Transverse colon (tissue), 3 donors: ENCODE measurements around the gene CD9.

Experiments used
- POLR2A ChIP-seq: fragments of 450-650 bp; IDR thresholded peaks from one replicate; pipeline ENCODE4 v1.6.1; 2016; ENCODE audit warnings: antibody characterized with exemption, mild to moderate bottlenecking, moderate library complexity
- TF ChIP-seq, protein P1 (sequence below), 5 experiments: fragments of 200-600 bp in 3 of 5; fragments of 450-650 bp in 2 of 5; sonication (generic) in 3 of 5; IDR thresholded peaks; 1 replicate in 2 of 5; 2 replicates in 3 of 5; pipeline ENCODE4 v1.5.1; 2016 to 2017; ENCODE audit warnings: antibody characterized with exemption in 5 of 5, inconsistent platforms in 3 of 5, mild to moderate bottlenecking in 2 of 5, moderate library complexity in 1 of 5

DNA sequence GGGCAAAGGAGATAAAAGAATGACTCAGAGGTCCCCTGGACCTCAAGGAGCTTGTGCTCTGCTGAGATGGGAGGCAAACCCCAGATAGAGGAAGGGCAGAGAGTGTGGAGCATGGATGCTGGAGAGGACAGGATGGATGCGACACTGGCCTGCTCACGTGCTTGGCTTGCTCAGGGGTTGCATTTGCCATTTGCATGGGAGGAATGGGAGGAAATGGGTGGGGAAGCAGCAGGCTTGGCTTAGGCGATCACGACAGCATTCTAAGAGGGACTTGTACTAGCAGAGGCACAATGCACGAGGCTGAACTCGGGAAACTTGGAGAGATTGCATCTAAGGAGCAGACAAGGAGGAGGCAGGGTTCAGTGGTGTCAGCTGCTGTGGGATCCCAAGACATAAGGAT is 19.8 kb downstream of the CD9 start:
- TF ChIP-seq, protein P1, sequence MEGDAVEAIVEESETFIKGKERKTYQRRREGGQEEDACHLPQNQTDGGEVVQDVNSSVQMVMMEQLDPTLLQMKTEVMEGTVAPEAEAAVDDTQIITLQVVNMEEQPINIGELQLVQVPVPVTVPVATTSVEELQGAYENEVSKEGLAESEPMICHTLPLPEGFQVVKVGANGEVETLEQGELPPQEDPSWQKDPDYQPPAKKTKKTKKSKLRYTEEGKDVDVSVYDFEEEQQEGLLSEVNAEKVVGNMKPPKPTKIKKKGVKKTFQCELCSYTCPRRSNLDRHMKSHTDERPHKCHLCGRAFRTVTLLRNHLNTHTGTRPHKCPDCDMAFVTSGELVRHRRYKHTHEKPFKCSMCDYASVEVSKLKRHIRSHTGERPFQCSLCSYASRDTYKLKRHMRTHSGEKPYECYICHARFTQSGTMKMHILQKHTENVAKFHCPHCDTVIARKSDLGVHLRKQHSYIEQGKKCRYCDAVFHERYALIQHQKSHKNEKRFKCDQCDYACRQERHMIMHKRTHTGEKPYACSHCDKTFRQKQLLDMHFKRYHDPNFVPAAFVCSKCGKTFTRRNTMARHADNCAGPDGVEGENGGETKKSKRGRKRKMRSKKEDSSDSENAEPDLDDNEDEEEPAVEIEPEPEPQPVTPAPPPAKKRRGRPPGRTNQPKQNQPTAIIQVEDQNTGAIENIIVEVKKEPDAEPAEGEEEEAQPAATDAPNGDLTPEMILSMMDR (IDR thresholded peaks at IDR 0.05) = no peak
- TF ChIP-seq POLR2A = no peak
